GM12874 (cell line): Measurements from ENCODE around the gene DEAF1.

Experiments used
- TF ChIP-seq, protein P1 (sequence below): IDR thresholded peaks from 2 replicates; pipeline ENCODE4 v1.5.1; 2011; ENCODE audit warnings: low read depth, mild to moderate bottlenecking, control low read depth, low read length, moderate library complexity; ENCODE audit not compliant: insufficient read depth

Gene DEAF1

DNA sequence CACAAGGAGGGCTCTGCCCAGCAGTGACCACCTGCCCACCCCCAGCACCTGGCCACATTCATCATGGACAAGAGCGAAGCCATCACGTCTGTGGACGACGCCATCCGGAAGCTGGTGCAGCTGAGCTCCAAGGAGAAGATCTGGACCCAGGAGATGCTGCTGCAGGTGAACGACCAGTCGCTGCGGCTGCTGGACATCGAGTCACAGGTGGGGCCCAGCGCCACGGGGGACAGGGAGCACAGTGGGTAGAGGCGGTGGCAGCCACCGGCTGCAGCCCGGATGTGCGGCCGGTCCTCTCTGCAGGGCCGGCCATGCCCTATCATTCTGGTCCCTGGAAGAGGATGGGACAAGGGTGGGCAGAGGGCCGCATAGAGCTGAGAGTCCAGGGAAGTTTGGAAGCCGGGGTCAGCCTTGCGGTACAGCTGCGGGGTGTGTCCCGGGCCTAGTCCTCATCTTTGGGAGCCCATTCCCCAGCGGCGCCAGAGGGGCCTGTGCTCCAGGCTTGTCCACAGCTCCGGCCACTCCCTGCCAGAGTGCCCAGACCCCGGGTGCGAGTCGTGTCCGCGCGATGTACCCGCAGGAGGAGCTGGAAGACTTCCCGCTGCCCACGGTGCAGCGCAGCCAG, 25.1 kb upstream of the DEAF1 start:
- TF ChIP-seq, protein P1, sequence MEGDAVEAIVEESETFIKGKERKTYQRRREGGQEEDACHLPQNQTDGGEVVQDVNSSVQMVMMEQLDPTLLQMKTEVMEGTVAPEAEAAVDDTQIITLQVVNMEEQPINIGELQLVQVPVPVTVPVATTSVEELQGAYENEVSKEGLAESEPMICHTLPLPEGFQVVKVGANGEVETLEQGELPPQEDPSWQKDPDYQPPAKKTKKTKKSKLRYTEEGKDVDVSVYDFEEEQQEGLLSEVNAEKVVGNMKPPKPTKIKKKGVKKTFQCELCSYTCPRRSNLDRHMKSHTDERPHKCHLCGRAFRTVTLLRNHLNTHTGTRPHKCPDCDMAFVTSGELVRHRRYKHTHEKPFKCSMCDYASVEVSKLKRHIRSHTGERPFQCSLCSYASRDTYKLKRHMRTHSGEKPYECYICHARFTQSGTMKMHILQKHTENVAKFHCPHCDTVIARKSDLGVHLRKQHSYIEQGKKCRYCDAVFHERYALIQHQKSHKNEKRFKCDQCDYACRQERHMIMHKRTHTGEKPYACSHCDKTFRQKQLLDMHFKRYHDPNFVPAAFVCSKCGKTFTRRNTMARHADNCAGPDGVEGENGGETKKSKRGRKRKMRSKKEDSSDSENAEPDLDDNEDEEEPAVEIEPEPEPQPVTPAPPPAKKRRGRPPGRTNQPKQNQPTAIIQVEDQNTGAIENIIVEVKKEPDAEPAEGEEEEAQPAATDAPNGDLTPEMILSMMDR: no peak

DNA sequence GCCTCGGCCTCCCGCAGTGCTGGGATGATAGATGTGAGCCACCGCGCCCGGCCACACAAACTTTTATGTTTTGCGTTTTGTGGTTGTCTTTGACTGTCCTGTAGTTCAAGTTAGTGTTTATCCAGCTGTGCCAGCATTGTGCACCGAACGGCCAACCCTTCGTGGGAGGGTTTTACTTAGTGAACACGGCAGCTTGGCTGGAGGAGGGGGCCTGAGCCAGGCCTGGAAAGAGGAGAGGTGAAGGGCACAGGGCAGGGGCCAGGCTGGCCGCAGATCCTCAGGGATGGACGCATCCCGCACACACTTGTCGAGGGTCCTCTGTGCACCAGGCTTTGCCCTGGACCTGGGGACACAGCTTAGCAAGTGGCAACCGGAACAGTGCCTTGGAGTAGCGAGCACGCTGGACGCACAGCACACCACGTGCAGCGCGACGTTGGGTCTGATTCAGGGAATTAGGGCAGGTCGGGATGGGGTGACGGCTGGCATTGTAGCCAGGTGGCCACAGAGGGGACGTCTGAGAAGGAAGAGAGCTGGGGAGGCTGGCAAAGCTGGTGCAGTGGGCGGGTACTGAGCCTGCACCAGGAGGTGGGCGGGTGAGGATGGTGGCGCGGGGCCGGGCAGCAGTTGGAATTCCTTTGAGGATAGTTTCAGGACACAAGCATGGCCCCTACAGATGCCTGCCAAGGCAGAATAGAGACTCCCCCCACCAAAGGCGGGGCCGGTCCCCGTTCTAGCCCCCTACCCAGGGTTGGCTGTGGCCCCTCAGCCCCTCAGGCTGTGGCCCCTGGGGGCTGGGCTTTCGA, 24.4 kb upstream of the DEAF1 start:
- TF ChIP-seq, protein P1: no peak

DNA sequence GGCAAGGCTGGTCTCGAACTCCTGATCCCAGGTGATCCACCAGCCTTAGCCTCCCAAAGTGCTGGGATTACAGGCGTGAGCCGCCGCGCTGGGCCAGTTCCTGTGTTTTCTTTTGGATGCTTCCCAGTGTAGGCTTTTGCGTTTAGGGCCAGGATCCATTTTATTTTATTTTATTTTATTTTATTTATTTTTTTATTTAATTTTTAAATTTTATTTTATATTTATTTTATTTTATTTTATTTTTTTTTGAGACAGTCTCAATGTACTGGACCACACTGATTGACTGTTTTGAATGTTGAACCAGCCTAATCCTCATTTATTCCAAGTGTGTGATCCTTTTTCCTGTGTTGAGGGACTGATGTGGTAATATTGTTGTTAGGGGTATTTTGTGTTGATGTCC, 19.4 kb upstream of the DEAF1 start:
- TF ChIP-seq, protein P1: no peak

DNA sequence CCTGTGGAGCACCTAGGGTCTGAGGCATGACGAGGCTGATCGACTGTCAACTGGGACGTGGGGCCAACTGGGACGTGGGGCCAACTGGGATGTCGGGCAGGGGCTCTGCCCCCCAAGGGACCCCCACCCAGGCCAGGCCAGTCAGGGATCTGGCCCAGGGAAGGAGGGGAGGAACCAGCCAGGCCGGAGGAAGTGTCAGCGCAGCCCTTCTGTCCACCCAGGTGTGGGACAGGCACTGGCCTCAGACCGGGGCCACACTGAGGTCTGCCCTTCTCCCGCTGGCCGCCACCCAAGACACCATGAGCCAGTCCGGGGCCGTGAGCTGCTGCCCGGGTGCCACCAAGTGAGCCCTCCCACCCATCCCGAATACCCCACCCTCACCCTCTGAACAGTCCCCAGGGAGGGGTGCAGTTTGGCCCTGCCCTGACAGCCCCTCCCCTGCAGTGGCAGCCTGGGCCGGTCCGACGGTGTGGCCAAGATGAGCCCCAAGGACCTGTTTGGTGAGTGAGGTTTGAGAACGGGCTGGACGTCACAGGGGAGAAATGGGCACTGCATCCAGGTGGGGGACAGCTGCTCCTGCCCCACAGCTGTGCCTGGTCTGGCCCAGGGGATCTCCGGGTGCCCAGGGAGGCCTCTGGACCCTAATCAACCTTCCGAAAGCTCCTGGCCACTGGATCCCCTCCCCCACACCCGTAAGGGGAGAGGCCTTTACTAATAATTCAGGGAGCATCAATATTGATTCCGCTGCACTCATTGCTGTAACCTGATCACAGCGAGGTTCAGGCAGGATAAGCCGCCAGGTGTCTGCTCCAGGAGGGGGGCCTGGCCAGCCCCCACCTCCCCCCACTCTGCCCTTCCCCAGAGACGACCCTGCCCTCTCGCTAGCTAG, 14.3 kb upstream of the DEAF1 start:
- TF ChIP-seq, protein P1: no peak

DNA sequence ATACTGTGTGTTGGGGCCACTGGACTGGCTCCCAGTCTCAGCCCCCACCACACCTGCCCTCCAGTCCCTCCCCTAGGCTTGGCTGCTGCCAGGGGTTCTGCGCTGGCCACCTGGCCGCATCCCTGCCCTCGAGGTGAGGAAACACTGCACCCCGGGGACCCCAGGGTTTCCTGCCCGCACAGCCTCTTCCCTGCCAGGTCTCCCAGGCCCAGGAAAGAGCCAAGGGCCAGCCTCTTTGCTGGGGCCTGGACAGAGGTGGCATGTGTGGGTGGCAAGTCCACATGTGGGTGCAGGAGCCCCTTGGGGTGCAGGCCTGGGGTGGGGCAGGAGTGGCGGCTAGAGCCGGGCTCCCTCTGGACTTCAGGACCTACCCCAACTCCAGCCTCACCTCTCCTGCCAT, 13.5 kb upstream of the DEAF1 start:
- TF ChIP-seq, protein P1: no peak

DNA sequence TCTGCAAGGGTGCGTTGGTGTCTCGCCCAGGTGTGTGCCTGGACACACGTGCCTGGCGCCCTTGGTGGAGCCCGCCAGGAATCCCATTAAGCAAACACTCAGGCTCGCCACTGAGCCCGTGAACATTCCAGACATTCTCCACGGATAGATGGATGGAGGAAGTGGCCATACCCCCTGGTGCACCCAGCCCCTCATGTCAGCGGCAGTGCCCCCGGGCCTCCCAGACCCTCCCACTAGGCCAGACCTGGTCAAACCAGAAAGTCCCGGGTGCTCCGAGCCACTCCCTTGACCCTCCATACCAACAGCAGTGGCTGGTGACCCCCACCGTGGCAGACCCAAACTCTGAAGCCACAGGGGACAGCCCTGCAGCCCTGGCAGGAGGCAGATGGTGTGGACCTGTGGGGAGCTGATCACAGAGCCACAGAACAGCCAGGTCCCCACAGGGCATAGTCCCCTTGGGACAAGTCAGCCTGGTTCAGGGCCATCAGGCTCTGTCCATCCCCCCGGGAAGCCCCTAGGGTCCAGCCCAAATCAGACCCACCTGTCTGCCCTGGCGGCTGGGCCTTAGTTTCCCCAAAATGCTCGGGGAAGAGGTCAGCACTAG, 12.9 kb upstream of the DEAF1 start:
- TF ChIP-seq, protein P1: no peak
